Neural crest cell (in vitro differentiated cells): ENCODE results near the gene AATF. TPM values are rescaled to one million over a fixed set of nuclear protein-coding genes. Genes with fewer than 3 reads are reported as not detected.
"Not testable (repeated sequence)": the region's sequence is repeated elsewhere in the genome, so short reads cannot be mapped to it uniquely, and the experiment has no call there.

Experiments used
- DNase-seq: peaks from one replicate; pipeline ENCODE4 v3.0.0; 2021; ENCODE audit warnings: low read depth, mixed read lengths, low spot score
- H3K27ac Mint-ChIP-seq: one replicate; pipeline ENCODE4 v1.8.0; 2021; ENCODE audit warnings: mild to moderate bottlenecking, mixed read lengths; ENCODE audit not compliant: unreplicated experiment
- H3K27me3 Mint-ChIP-seq: 2 replicates; pipeline ENCODE4 v1.8.0; 2021; ENCODE audit warnings: low read depth, mild to moderate bottlenecking, mixed read lengths
- H3K36me3 Mint-ChIP-seq: 2 replicates; pipeline ENCODE4 v1.8.0; 2021; ENCODE audit warnings: low read depth, mild to moderate bottlenecking, mixed read lengths
- H3K4me1 Mint-ChIP-seq: 2 replicates; pipeline ENCODE4 v1.8.0; 2021; ENCODE audit warnings: mixed read lengths
- H3K4me3 Mint-ChIP-seq: one replicate; pipeline ENCODE4 v1.8.0; 2021; ENCODE audit warnings: mild to moderate bottlenecking, mixed read lengths
- H3K9me3 Mint-ChIP-seq: 2 replicates; pipeline ENCODE4 v1.8.0; 2021; ENCODE audit warnings: mixed read lengths
- CTCF ChIP-seq: fragments of 200-600 bp; sonication (generic); conservative IDR thresholded peaks from 2 replicates; pipeline ENCODE4 v1.5.0; 2021; ENCODE audit warnings: antibody characterized with exemption, mild to moderate bottlenecking
- total RNA-seq: library from RNA; stranded (reverse); gene quantifications from 2 replicates; pipeline ENCODE4 v1.2.1, GENCODE V29; 2021

AATF gene
- total RNA-seq, 1 donor from 2014 or later = 68.3 TPM

- no peak for TF ChIP-seq CTCF
- Mint-ChIP-seq H3K27ac (no peak overlapping the region), H3K27me3 (peaks cover 14% of the 10 kb centered on the region), H3K9me3 (no peaks in the 10 kb centered on the region), H3K4me3 (no peak overlapping the region), H3K36me3 (no peaks in the 10 kb centered on the region), H3K4me1 (peaks cover 10% of the 10 kb centered on the region)
- DNase-seq = no peak
Measured at GRCh38 chr17:37065486-37066321, 117.0 kb downstream of the AATF start.

- H3K4me1 Mint-ChIP-seq = peaks cover 10% of the 10 kb centered on the region
- DNase-seq = no peak
- TF ChIP-seq CTCF = no peak
- H3K27me3 Mint-ChIP-seq = peaks cover 14% of the 10 kb centered on the region
- H3K36me3 Mint-ChIP-seq = no peaks in the 10 kb centered on the region
- no peaks in the 10 kb centered on the region for H3K9me3 Mint-ChIP-seq
- no peak overlapping the region for H3K4me3 Mint-ChIP-seq
- no peak overlapping the region for H3K27ac Mint-ChIP-seq
Measured at GRCh38 chr17:37066322-37067255, 117.8 kb downstream of the AATF start.

GRCh38 chr17:37067555-37068111 is 118.9 kb downstream of the AATF start:
- no peaks in the 10 kb centered on the region for H3K9me3 Mint-ChIP-seq

GRCh38 chr17:37068266-37068665 is 119.5 kb downstream of the AATF start:
- no peak for DNase-seq
- Mint-ChIP-seq H3K36me3 (no peaks in the 10 kb centered on the region), H3K4me1 (peaks cover 10% of the 10 kb centered on the region), H3K9me3 (no peaks in the 10 kb centered on the region), H3K27ac (no peak overlapping the region), H3K4me3 (no peak overlapping the region), H3K27me3 (peaks cover 14% of the 10 kb centered on the region)
- no peak for TF ChIP-seq CTCF

More at GRCh38 chr17:37067555-37068111, 118.9 kb downstream of the AATF start:
- DNase-seq = no peak
- H3K36me3 Mint-ChIP-seq = no peaks in the 10 kb centered on the region
- no peak for TF ChIP-seq CTCF
- no peak overlapping the region for H3K27ac Mint-ChIP-seq
- H3K4me1 Mint-ChIP-seq = peaks cover 10% of the 10 kb centered on the region
- peaks cover 14% of the 10 kb centered on the region for H3K27me3 Mint-ChIP-seq
- no peak overlapping the region for H3K4me3 Mint-ChIP-seq

GRCh38 chr17:37069087-37069486 is 120.3 kb downstream of the AATF start:
- Mint-ChIP-seq H3K9me3 (no peaks in the 10 kb centered on the region), H3K4me3 (no peak overlapping the region), H3K27ac (no peak overlapping the region), H3K4me1 (peaks cover 9% of the 10 kb centered on the region), H3K27me3 (peaks cover 14% of the 10 kb centered on the region), H3K36me3 (no peaks in the 10 kb centered on the region)
- TF ChIP-seq CTCF = no peak
- DNase-seq = no peak

GRCh38 chr17:37073464-37073863 is 124.7 kb downstream of the AATF start:
- not testable (repeated sequence) for H3K27me3 Mint-ChIP-seq, H3K27ac Mint-ChIP-seq, H3K4me1 Mint-ChIP-seq, H3K4me3 Mint-ChIP-seq, DNase-seq, H3K9me3 Mint-ChIP-seq, H3K36me3 Mint-ChIP-seq
